ENCODE data around the gene ASB6.

Gene ASB6

GRCh38 chr9:129633207-129633606 lies 8.7 kb downstream of the ASB6 start:
- H3K9me3 ChIP-seq (ENCODE audit: control insufficient read depth, insufficient read depth, low read length) = no peaks in the 10 kb centered on the region
- peaks cover 13% of the 10 kb centered on the region for H3K36me3 ChIP-seq (ENCODE audit: insufficient read depth, low read length)
- H3K9ac ChIP-seq (ENCODE audit: low read depth, low read length) = no peak overlapping the region
- peaks cover 6% of the 10 kb centered on the region; the same call in 1 of the 2 replicates for H3K4me1 ChIP-seq (ENCODE audit: insufficient read depth, low read length)

DNA sequence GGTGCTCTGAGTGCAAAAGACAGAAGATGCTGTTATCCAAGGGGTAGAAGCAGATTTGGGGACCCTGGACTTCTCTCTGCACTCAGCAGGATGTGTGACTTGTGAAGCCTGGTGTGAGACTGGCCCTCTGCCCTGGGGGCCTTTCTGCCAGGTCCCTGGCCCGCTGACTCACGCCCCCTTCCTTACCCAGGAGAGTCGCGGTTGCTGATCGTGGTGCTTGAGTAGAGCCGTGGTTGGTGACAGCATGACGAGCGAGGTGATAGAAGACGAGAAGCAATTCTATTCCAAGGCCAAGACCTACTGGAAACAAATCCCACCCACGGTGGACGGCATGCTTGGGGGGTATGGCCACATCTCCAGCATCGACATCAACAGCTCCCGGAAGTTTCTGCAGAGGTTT lies 9.5 kb downstream of the ASB6 start:
- Histone ChIP-seq H3K9me3 (ENCODE audit: control insufficient read depth, insufficient read depth, low read length) (no peaks in the 10 kb centered on the region), H3K36me3 (ENCODE audit: insufficient read depth, low read length) (peaks cover 11% of the 10 kb centered on the region; the same call in 1 of the 2 replicates), H3K9ac (ENCODE audit: low read depth, low read length) (no peak overlapping the region), H3K4me1 (ENCODE audit: insufficient read depth, low read length) (peaks cover 6% of the 10 kb centered on the region; the same call in 1 of the 2 replicates)

DNA sequence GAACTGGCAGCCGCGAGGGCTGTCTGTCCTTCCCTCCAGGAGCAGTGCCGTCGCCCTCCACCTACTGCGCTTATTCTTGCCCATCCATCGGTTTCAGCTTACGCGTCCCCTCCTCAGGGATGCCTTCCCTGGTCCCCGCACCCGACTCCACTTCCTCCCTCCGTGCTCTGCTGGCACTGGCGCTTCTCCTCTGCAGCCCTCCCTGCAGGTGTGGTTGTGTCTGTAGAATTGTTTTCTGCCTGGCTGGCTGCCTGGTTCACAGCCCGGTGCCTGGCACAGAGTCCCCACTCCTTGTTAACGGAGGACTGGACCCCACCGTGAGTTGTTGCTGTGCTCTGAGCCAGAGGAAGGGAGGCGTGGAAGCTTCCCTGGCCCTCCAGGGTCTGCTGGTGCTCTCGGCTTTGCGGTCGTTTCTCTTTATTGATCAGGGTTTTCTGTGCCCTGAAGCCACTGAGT lies 10.2 kb downstream of the ASB6 start:
- Histone ChIP-seq H3K9me3 (ENCODE audit: control insufficient read depth, insufficient read depth, low read length) (no peaks in the 10 kb centered on the region), H3K4me1 (ENCODE audit: insufficient read depth, low read length) (peaks cover 11% of the 10 kb centered on the region; the same call in 1 of the 2 replicates), H3K9ac (ENCODE audit: low read depth, low read length) (no peak overlapping the region), H3K36me3 (ENCODE audit: insufficient read depth, low read length) (peaks cover 11% of the 10 kb centered on the region; the same call in 1 of the 2 replicates)

DNA sequence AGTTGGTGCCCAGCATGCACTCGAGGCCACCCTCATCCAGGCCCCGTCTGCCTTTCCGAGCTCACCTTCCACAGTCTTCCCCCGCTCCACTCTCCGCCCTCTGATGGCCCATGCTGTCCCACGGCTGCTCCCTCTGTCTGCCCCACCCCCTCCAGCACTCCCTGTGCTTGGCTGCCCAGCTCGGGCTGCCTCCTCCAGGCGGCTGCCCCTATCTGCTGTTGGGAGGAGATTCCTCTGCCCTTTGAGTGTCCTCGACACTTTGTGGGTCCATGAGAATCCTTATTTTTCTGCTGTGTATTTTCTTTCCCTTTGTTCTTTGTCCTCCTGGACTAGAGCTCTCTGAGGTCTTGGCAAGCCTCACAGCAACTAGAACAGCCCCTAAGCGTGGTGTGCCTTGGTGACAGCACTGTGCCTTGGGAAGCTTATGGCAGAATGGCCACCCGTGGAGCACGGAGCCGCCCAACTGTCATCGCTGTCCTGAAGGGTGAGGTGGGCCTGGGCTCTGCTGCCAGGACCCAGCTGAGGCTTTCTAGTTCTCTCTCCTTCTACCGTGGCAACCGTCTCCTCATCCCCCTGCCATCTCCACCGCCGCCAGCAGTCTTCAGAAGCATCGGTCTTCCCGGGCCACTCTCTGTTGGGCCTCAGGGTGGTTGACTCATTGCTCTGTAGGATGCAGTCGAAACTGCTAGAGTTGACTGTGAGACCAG lies 10.8 kb downstream of the ASB6 start:
- H3K4me1 ChIP-seq (ENCODE audit: insufficient read depth, low read length) = peaks cover 11% of the 10 kb centered on the region; the same call in 1 of the 2 replicates
- H3K36me3 ChIP-seq (ENCODE audit: insufficient read depth, low read length) = peaks cover 11% of the 10 kb centered on the region; the same call in 1 of the 2 replicates
- no peak overlapping the region for H3K9ac ChIP-seq (ENCODE audit: low read depth, low read length)
- no peaks in the 10 kb centered on the region for H3K9me3 ChIP-seq (ENCODE audit: control insufficient read depth, insufficient read depth, low read length)

DNA sequence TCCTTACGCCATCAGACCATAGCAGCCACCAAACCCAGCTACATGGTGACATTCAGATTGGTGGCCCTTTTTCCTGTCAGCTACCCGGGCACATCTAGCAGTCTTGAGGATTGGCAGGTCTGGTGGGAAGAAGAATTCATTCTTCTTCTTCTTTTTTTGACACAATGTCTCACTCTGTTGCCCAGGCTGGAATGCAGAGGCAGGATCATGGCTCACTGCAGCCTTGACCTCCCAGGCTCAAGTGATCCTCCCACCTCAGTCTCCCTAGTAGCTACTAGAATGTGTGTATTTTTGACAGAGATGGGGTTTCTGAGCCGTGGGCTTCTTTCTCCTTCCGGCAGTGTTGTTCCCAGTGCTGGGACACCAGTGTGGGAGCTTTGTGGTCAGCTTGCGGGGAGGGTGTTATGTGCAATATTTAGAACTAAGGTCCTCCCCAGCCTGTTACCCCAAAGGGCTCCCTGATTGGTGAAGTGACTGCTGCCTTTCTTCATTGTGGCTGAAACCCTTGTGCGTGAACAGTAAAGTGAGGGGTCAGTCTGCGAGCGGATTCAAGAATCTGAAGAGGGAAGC lies 12.6 kb downstream of the ASB6 start:
- peaks cover 6% of the 10 kb centered on the region; the same call in 1 of the 2 replicates for H3K36me3 ChIP-seq (ENCODE audit: insufficient read depth, low read length)
- H3K9me3 ChIP-seq (ENCODE audit: control insufficient read depth, insufficient read depth, low read length) = no peaks in the 10 kb centered on the region
- H3K4me1 ChIP-seq (ENCODE audit: insufficient read depth, low read length) = peaks cover 11% of the 10 kb centered on the region; the same call in 1 of the 2 replicates
- no peak overlapping the region for H3K9ac ChIP-seq (ENCODE audit: low read depth, low read length)

DNA sequence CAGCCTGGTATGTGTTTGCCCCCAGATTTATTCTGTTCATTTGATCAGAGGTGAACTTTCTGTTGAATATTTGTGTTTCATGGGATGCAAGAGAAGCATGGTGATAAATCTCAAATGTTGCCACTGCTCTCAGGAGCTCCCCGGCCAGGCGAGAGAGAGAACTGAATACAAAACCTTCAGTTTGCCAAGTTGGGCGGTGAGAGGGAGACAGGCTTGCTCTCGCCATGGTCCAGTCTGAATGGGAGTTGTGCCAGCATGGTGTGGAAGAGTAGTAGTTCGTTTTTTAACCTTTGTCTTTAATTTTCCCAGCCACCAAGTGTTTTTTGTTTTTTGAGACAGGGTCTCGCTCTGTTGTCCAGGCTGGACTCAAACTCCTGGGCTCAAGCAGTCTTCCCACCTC lies 13.2 kb downstream of the ASB6 start:
- peaks cover 6% of the 10 kb centered on the region; the same call in 1 of the 2 replicates for H3K36me3 ChIP-seq (ENCODE audit: insufficient read depth, low read length)

DNA sequence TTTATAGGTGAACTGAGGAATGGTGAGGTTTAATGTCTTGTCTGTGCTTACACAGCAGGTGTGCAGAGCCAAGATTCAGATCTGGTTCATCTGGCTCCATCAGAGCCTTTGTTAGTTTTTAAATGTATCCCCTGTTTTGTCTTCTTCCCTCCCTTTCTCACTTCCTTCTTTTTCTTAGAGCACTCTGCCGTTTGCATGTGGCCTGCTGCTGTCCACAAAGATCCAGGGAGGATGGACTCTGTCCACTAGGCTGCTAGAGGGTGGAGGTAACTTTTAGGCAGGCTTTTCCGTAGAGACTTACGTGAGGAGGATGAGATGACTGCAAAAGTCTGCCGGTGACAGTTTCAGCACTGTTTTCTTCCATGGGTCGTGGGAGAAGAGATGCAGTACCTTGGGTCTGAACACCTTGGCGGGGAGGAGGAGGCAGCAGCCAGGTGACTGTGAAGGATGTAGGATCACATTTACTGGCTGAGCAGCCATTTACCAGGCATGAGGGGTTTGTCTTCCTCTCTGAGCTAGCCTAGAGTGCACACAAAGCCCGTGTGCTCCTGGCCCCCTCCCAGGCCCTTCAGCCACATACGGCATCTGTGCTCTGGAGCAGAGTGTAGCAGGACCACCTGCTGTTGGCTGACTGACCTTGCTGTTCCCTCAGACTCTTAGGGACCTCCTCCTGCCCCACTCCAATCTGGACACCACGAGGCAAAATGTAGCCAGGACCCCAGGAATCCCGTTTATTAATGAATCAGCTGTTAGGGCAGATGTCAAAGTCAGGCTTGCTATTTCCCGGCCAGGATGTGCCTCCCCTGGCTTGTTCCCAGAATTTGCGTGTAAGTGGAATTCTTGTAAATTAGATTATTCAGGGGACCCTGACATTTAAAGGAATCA lies 14.2 kb downstream of the ASB6 start:
- Histone ChIP-seq H3K9ac (ENCODE audit: low read depth, low read length) (peak overlapping the region; percentile 100; the same call in 1 of the 2 replicates), H3K36me3 (ENCODE audit: insufficient read depth, low read length) (peaks cover 3% of the 10 kb centered on the region; the same call in 1 of the 2 replicates), H3K9me3 (ENCODE audit: control insufficient read depth, insufficient read depth, low read length) (no peaks in the 10 kb centered on the region), H3K4me1 (ENCODE audit: insufficient read depth, low read length) (peaks cover 11% of the 10 kb centered on the region; the same call in 1 of the 2 replicates)

More for the DNA sequence above, 13.2 kb downstream of the ASB6 start:
- Histone ChIP-seq H3K9me3 (ENCODE audit: control insufficient read depth, insufficient read depth, low read length) (no peaks in the 10 kb centered on the region), H3K9ac (ENCODE audit: low read depth, low read length) (no peak overlapping the region), H3K4me1 (ENCODE audit: insufficient read depth, low read length) (peaks cover 11% of the 10 kb centered on the region; the same call in 1 of the 2 replicates)

DNA sequence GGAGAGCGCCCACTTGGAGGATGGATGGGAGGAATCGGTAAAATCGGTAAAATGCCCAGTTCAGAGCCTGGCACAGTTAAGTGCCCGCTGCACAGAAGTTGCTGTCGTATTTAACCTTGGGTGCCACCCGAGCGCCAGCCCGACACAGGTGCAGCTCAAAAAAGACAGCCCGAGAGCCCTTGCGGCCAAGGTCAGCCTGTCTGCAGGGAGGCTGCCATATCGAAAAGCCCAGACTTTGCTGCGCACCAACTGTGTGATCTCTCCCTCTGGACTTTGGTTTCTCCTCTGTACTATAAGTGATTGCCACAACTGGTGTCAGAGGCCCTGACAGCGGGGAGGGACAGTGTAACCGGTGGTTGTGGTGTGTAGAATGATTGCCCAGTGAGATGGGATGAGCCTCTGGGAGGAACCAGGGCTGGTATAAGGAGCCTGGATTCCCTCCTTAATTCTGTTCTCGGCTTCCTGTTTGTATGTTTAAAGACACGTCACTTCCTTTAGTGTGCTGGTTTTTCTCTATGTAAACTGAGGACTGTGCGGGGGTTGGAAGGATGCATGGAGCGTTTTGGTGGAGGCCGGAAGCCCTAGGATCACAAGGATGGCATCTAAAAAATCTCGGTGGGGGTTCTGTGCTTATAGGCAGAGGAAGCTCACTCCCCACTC lies 15.2 kb downstream of the ASB6 start:
- Histone ChIP-seq H3K9ac (ENCODE audit: low read depth, low read length) (peak overlapping the region; percentile 100), H3K9me3 (ENCODE audit: control insufficient read depth, insufficient read depth, low read length) (no peaks in the 10 kb centered on the region), H3K4me1 (ENCODE audit: insufficient read depth, low read length) (peaks cover 11% of the 10 kb centered on the region; the same call in 1 of the 2 replicates), H3K36me3 (ENCODE audit: insufficient read depth, low read length) (no peaks in the 10 kb centered on the region)

- Histone ChIP-seq H3K4me1 (ENCODE audit: insufficient read depth, low read length) (peaks cover 11% of the 10 kb centered on the region; the same call in 1 of the 2 replicates), H3K36me3 (ENCODE audit: insufficient read depth, low read length) (no peaks in the 10 kb centered on the region), H3K9ac (ENCODE audit: low read depth, low read length) (peak within 1 kb of the TSS; percentile 100), H3K9me3 (ENCODE audit: control insufficient read depth, insufficient read depth, low read length) (no peaks in the 10 kb centered on the region)
Observed at GRCh38 chr9:129626079-129626624, 15.8 kb downstream of the ASB6 start, which contains the start of gene NTMT1. Gene NTMT1 (plus strand): TSS chr9:129626163. CDS start chr9:129632704, 6,541 bp downstream.

GRCh38 chr9:129624947-129625346 lies 17.0 kb downstream of the ASB6 start:
- H3K9ac ChIP-seq (ENCODE audit: low read depth, low read length) = peak overlapping the region; percentile 100; the same call in 1 of the 2 replicates

DNA sequence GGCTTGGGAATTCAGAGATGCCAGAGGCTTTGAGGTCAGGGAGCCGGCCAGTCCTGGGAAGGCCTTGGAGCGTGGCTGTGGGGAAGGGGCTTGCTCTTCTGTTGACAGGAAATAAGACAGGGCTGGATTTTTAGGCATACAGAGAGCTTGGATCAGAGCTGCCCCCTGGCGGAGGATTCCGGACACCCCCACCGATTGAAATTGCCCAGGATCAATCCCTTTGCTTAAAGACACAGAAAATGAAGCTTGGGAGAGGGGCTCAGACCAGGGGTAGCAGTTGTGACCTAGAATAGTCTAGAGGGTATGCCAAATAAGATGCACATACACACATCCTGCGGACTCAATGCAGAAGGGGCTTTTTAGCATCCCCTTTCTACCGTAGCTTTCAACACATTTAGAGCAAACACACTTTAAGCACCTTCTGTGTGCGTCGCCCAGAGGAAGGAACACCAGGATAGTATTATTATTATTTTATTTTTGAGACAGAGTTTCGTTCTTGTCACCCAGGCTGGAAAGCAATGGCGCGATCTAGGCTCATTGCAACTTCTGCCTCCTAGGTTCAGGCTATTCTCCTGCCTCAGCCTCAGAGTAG lies 17.7 kb downstream of the ASB6 start:
- Histone ChIP-seq H3K36me3 (ENCODE audit: insufficient read depth, low read length) (no peaks in the 10 kb centered on the region), H3K9ac (ENCODE audit: low read depth, low read length) (no peak overlapping the region), H3K9me3 (ENCODE audit: control insufficient read depth, insufficient read depth, low read length) (no peaks in the 10 kb centered on the region), H3K4me1 (ENCODE audit: insufficient read depth, low read length) (0 out of 2 replicates have a peak, but pooled peaks cover 5% of the 10 kb centered on the region)

More at GRCh38 chr9:129624947-129625346, 17.0 kb downstream of the ASB6 start:
- H3K4me1 ChIP-seq (ENCODE audit: insufficient read depth, low read length) = 0 out of 2 replicates have a peak, but pooled peaks cover 5% of the 10 kb centered on the region
- H3K36me3 ChIP-seq (ENCODE audit: insufficient read depth, low read length) = no peaks in the 10 kb centered on the region
- H3K9me3 ChIP-seq (ENCODE audit: control insufficient read depth, insufficient read depth, low read length) = no peaks in the 10 kb centered on the region

DNA sequence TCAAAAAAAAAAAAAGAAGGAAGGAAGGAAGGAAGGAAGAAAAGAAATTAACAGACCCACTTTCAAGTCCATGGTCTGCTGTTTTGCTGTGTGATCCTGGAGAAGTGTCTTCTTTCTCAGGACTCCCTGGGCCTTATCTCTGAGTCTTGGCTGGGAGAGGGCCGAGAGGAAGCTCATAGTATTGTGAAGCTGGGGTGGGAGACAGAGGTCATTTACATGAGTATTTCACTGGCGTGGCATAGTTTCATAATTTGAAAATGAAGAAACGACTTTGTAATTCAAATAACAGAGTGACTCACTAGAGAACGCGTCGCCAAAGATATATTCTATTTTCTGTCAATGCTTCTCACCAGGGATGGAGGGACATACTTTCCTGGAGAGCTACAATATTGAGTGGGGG lies 18.6 kb downstream of the ASB6 start:
- Histone ChIP-seq H3K9ac (ENCODE audit: low read depth, low read length) (no peak overlapping the region), H3K4me1 (ENCODE audit: insufficient read depth, low read length) (0 out of 2 replicates have a peak, but pooled peaks cover 5% of the 10 kb centered on the region), H3K9me3 (ENCODE audit: control insufficient read depth, insufficient read depth, low read length) (no peaks in the 10 kb centered on the region), H3K36me3 (ENCODE audit: insufficient read depth, low read length) (no peaks in the 10 kb centered on the region)

All from ES-I3 (cell line).